Forelimb muscle (tissue), 1 donor: ENCODE measurements around the gene MUC12. TPM values are rescaled to one million over a fixed set of nuclear protein-coding genes. Genes with fewer than 3 reads are reported as not detected.
"Not testable (repeated sequence)": the region's sequence is repeated elsewhere in the genome, so short reads cannot be mapped to it uniquely, and the experiment has no call there.

Source experiments
- DNase-seq: peaks from one replicate; pipeline ENCODE4 v3.0.0-alpha.2; 2013; ENCODE audit warnings: low read depth
- polyA plus RNA-seq: library from polyadenylated mRNA; unstranded; fragments of 120-200 nt; gene quantifications from one replicate; pipeline ENCODE4 v1.2.1, GENCODE V29; 2013; ENCODE audit not compliant: insufficient read length

MUC12 gene
- 0.48 TPM for polyA plus RNA-seq

GRCh38 chr7:100969066-100969615, at the start of gene MUC12:
MUC12 (plus strand) TSS chr7:100969565; CDS start chr7:100969623, 58 bp downstream.
- no peak for DNase-seq

- DNase-seq, result not testable (repeated sequence)
These were observed 49.5 kb upstream of the MUC12 start for GRCh38 chr7:100919779-100920437.

GRCh38 chr7:100921039-100921438, 48.3 kb upstream of the MUC12 start:
- no peak for DNase-seq

GRCh38 chr7:100923616-100924015, 45.7 kb upstream of the MUC12 start:
- DNase-seq, result not testable (repeated sequence)

- no peak for DNase-seq
These were observed 39.6 kb upstream of the MUC12 start for GRCh38 chr7:100929808-100930174.

GRCh38 chr7:100933734-100934133, 35.6 kb upstream of the MUC12 start:
- DNase-seq, result no peak

- not testable (repeated sequence) for DNase-seq
These were observed 34.0 kb upstream of the MUC12 start for GRCh38 chr7:100935381-100935780.

GRCh38 chr7:100936167-100936566, 33.2 kb upstream of the MUC12 start:
- not testable (repeated sequence) for DNase-seq

GRCh38 chr7:100942045-100942774, 27.2 kb upstream of the MUC12 start:
- no peak for DNase-seq

- DNase-seq, result no peak
These were observed 25.7 kb upstream of the MUC12 start for GRCh38 chr7:100943693-100944092.

- DNase-seq, result no peak
These were observed 25.2 kb upstream of the MUC12 start for GRCh38 chr7:100944138-100944537.

- DNase-seq, result no peak
These were observed 23.3 kb upstream of the MUC12 start for GRCh38 chr7:100946111-100946510.

GRCh38 chr7:100946766-100947365, 22.5 kb upstream of the MUC12 start:
- DNase-seq, result no peak

- no peak for DNase-seq
These were observed 21.6 kb upstream of the MUC12 start for GRCh38 chr7:100947792-100948191.

- DNase-seq, result no peak
These were observed 20.0 kb upstream of the MUC12 start, which contains the start of gene MUC3A for GRCh38 chr7:100949227-100949932. MUC3A (plus strand) TSS chr7:100949534; CDS start chr7:100949625, 91 bp downstream.

- no peak for DNase-seq
These were observed 19.4 kb upstream of the MUC12 start for GRCh38 chr7:100949933-100950443.

GRCh38 chr7:100951172-100951571, 18.2 kb upstream of the MUC12 start:
- no peak for DNase-seq

- DNase-seq, result no peak
These were observed 17.3 kb upstream of the MUC12 start for GRCh38 chr7:100951888-100952560.

- no peak for DNase-seq
These were observed 16.7 kb upstream of the MUC12 start for GRCh38 chr7:100952641-100953040.

- DNase-seq, result no peak
These were observed 11.4 kb upstream of the MUC12 start for GRCh38 chr7:100957832-100958421.

GRCh38 chr7:100959894-100960293, 9.5 kb upstream of the MUC12 start:
- DNase-seq, result no peak
